Keratinocyte (primary cell): ENCODE measurements around the gene SSTR3. TPM values are rescaled to one million over a fixed set of nuclear protein-coding genes. Genes with fewer than 3 reads are reported as not detected.

Experiments used
- DNase-seq: peaks from one replicate; pipeline ENCODE4 v3.0.0-alpha.2; 2011; ENCODE audit warnings: low read depth, missing footprints, low spot score
- FAIRE-seq: peaks from 2 replicates; lab custom pipeline; 2011; peaks lifted over from hg19 to GRCh38; lab: Jason Lieb, UNC
- H2AFZ ChIP-seq: 2 replicates; pipeline ENCODE4 v1.6.0; 2012; ENCODE audit warnings: low read length, control low read depth, inconsistent platforms; ENCODE audit not compliant: control insufficient read depth
- H3K27ac ChIP-seq: 2 replicates; pipeline ENCODE4 v1.5.1; 2011; ENCODE audit warnings: low read length; ENCODE audit not compliant: control insufficient read depth, insufficient read depth
- H3K27me3 ChIP-seq: 3 replicates; pipeline ENCODE4 v1.6.0; 2011; ENCODE audit warnings: low read length; ENCODE audit not compliant: control insufficient read depth, insufficient read depth; ENCODE audit errors: extremely low read depth
- H3K36me3 ChIP-seq, 2 experiments: 2 replicates in 1 of 2; 3 replicates in 1 of 2; pipeline ENCODE4 v1.5.1; 2011; ENCODE audit warnings: low read length in 2 of 2, mild to moderate bottlenecking in 1 of 2; ENCODE audit not compliant: control insufficient read depth in 2 of 2, insufficient read depth in 2 of 2; ENCODE audit errors: extremely low read depth in 1 of 2
- H3K4me1 ChIP-seq: 3 replicates; pipeline ENCODE4 v1.5.1; 2011; ENCODE audit warnings: low read length; ENCODE audit not compliant: control insufficient read depth, insufficient read depth; ENCODE audit errors: extremely low read depth
- H3K4me2 ChIP-seq: 3 replicates; pipeline ENCODE4 v1.6.0; 2011; ENCODE audit warnings: low read depth, low read length; ENCODE audit not compliant: control insufficient read depth, insufficient read depth; ENCODE audit errors: extremely low read depth
- H3K4me3 ChIP-seq, 3 experiments: fragments of 200-600 bp in 1 of 3; sonication (generic) in 1 of 3; 2 replicates in 2 of 3; 3 replicates in 1 of 3; pipeline ENCODE4 v1.5.1; 2011 to 2016; ENCODE audit warnings: low read length in 3 of 3, mild to moderate bottlenecking in 3 of 3, control low read depth in 2 of 3, inconsistent platforms in 1 of 3, low read depth in 1 of 3, mixed read lengths in 1 of 3, mixed run types in 1 of 3, moderate library complexity in 1 of 3; ENCODE audit not compliant: control insufficient read depth in 2 of 3, insufficient read depth in 2 of 3; ENCODE audit errors: extremely low read depth in 1 of 3
- H3K79me2 ChIP-seq: 2 replicates; pipeline ENCODE4 v1.6.0; 2012; ENCODE audit warnings: low read length; ENCODE audit not compliant: control insufficient read depth, insufficient read depth
- H3K9ac ChIP-seq: 3 replicates; pipeline ENCODE4 v1.6.0; 2011; ENCODE audit warnings: low read length; ENCODE audit not compliant: control insufficient read depth, insufficient read depth; ENCODE audit errors: extremely low read depth
- H3K9me1 ChIP-seq: 3 replicates; pipeline ENCODE4 v1.6.0; 2011; ENCODE audit warnings: low read length; ENCODE audit not compliant: control insufficient read depth, insufficient read depth; ENCODE audit errors: extremely low read depth
- H3K9me3 ChIP-seq: 2 replicates; pipeline ENCODE4 v1.5.1; 2012; ENCODE audit warnings: low read depth, low read length; ENCODE audit not compliant: control insufficient read depth
- H4K20me1 ChIP-seq: 3 replicates; pipeline ENCODE4 v1.6.0; 2011; ENCODE audit warnings: low read length; ENCODE audit not compliant: control insufficient read depth, insufficient read depth; ENCODE audit errors: extremely low read depth
- EZH2 ChIP-seq: IDR thresholded peaks from one replicate; pipeline ENCODE4 v1.6.1; 2012; ENCODE audit warnings: inconsistent platforms, mild to moderate bottlenecking, low read length, moderate library complexity
- dilution Hi-C: fragments of 300-500 bp; cut with MboI; formaldehyde crosslinking; loops from one replicate; pipeline ENCODE4 v1.7.0; 2020; ENCODE audit warnings: low sequenced_read_pairs; ENCODE audit not compliant: extremely low pct_ligation_motif_present
- polyA plus RNA-seq, 5 experiments: library from polyadenylated mRNA; depleted of rRNA in 3 of 5; stranded (reverse) in 3 of 5; stranded (forward) in 1 of 5; unstranded in 1 of 5; fragments of >200 nt; gene quantifications; 1 replicate in 1 of 5; 2 replicates in 3 of 5; 3 replicates in 1 of 5; pipeline versions ENCODE4 v1.2.1 to v1.2.3, GENCODE V29; 2011 to 2012; ENCODE audit warnings: missing spikeins in 2 of 5, low read depth in 1 of 5, low replicate concordance in 1 of 5
- TF ChIP-seq, protein P1 (sequence below), 3 experiments: IDR thresholded peaks in 1 of 3; conservative IDR thresholded peaks in 1 of 3; optimal IDR thresholded peaks in 1 of 3; 2 replicates in 2 of 3; 3 replicates in 1 of 3; pipeline versions ENCODE3 to v1.5.1; 2011; ENCODE audit warnings: low read length in 3 of 3, mild to moderate bottlenecking in 3 of 3, moderate library complexity in 2 of 3, control low read depth in 1 of 3, inconsistent platforms in 1 of 3; ENCODE audit not compliant: insufficient read depth in 2 of 3; ENCODE audit errors: extremely low read depth in 1 of 3

SSTR3 gene
- polyA plus RNA-seq, 1 donor (not counting 4 experiments of a cell fraction or from before 2014, with no cell fraction given): not detected

DNA sequence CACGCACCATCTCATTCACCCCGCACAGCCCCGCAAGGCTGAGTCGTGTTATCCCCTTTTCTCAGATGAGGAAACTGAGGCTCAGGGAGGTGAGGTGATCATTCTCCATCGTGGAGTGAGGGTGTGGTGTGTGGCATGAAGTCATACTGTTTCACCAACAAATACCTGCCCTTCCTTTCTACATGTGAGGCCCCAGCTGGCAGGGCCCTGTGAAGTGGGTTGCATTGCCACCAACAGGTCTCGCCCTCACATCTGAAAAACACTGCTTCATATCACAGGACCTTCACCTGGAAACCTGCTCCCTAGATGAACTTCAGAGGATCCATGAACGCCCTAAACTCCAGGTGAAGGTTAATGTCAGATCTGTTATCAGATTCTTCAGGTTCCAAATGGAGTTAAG, 4.3 kb downstream of the SSTR3 start:
- Histone ChIP-seq H3K27me3 (peaks cover 28% of the 10 kb centered on the region), H3K9me3 (no peaks in the 10 kb centered on the region), H3K9ac (no peak overlapping the region), H3K36me3 (no peaks in the 10 kb centered on the region), H3K4me1 (no peaks in the 10 kb centered on the region), H3K9me1 (no peaks in the 10 kb centered on the region), H3K4me3 (no peak overlapping the region), H3K4me2 (no peak overlapping the region), H3K27ac (no peak overlapping the region), H3K79me2 (no peaks in the 10 kb centered on the region), H2AFZ (no peak overlapping the region), H4K20me1 (no peaks in the 10 kb centered on the region)
- no peak for DNase-seq
- TF ChIP-seq EZH2: no peak
- TF ChIP-seq, protein P1, sequence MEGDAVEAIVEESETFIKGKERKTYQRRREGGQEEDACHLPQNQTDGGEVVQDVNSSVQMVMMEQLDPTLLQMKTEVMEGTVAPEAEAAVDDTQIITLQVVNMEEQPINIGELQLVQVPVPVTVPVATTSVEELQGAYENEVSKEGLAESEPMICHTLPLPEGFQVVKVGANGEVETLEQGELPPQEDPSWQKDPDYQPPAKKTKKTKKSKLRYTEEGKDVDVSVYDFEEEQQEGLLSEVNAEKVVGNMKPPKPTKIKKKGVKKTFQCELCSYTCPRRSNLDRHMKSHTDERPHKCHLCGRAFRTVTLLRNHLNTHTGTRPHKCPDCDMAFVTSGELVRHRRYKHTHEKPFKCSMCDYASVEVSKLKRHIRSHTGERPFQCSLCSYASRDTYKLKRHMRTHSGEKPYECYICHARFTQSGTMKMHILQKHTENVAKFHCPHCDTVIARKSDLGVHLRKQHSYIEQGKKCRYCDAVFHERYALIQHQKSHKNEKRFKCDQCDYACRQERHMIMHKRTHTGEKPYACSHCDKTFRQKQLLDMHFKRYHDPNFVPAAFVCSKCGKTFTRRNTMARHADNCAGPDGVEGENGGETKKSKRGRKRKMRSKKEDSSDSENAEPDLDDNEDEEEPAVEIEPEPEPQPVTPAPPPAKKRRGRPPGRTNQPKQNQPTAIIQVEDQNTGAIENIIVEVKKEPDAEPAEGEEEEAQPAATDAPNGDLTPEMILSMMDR (optimal IDR thresholded peaks at IDR 0.05 in 1 of 3, IDR thresholded peaks at IDR 0.05 in 1 of 3, conservative IDR thresholded peaks at IDR 0.05 in 1 of 3; ENCODE audit: extremely low read depth in 1 of 3, insufficient read depth in 2 of 3, low read length in 3 of 3): no peak
- dilution Hi-C loops: no loop called here
- no peak for FAIRE-seq

DNA sequence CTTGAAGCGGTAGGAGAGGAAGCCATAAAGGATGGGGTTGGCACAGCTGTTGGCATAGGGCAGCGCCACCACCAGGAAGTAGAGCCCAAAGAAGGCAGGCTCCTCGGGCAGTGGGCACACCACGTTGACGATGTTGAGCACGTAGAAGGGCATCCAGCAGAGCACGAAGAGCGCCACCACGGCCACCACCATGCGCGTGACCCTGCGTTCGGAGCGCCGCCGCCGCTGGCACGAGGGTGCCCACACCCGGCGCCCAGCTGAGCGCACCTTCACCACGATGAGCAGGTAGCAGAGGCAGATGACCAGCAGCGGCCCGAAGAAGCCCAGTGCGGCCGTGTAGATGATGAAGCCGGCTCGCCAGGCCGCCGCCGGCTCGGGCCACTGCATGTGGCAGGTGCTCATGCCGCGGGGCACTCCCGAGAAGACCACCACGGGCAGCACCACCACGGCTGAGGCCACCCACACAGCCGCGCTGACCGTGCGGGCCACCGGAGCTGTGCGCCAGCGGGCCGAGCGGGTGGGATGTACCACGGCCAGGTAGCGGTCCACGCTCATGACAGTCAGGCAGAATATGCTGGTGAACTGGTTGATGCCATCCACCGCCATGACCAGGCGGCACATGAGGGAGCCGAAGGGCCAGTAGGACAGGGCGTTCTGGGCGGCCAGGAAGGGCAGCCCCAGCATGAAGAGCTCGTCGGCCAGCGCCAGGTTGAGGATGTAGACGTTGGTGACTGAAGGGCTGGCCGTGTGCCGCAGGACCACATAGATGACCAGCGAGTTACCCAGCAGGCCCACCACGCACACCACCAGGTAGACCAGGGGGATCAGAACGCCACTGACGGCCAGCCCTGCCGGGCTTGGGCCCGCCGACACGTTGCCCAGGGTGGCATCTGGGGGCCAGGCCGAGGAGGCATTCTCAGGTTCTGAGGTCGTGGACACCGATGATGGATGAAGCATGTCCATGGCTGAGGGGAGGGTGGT, 5.1 kb downstream of the SSTR3 start:
- DNase-seq (no peak), FAIRE-seq (no peak)
- H3K27ac ChIP-seq: no peak overlapping the region
- H3K79me2 ChIP-seq: no peaks in the 10 kb centered on the region
- no peak overlapping the region for H3K9ac ChIP-seq
- H3K4me2 ChIP-seq: no peak overlapping the region
- no peaks in the 10 kb centered on the region for H3K4me1 ChIP-seq
- H3K9me3 ChIP-seq: no peaks in the 10 kb centered on the region
- no peaks in the 10 kb centered on the region for H3K9me1 ChIP-seq
- H4K20me1 ChIP-seq: no peaks in the 10 kb centered on the region
- TF ChIP-seq, protein P1 (optimal IDR thresholded peaks at IDR 0.05 in 1 of 3, IDR thresholded peaks at IDR 0.05 in 1 of 3, conservative IDR thresholded peaks at IDR 0.05 in 1 of 3; ENCODE audit: extremely low read depth in 1 of 3, insufficient read depth in 2 of 3, low read length in 3 of 3): no peak
- no peak for TF ChIP-seq EZH2
- H3K36me3 ChIP-seq: no peaks in the 10 kb centered on the region
- dilution Hi-C loops: no loop called here
- H3K27me3 ChIP-seq: peaks cover 20% of the 10 kb centered on the region
- no peak overlapping the region for H2AFZ ChIP-seq
- no peak overlapping the region for H3K4me3 ChIP-seq
